Fibroblast of skin of left quadriceps (primary cell): Measurements from ENCODE around the gene HOXC12.

ENCODE experiments used
- DNase-seq, 2 experiments: peaks; one replicate each; pipeline ENCODE4 v3.0.0-alpha.2; 2013; ENCODE audit warnings: low read depth in 2 of 2

HOXC12 gene

DNA sequence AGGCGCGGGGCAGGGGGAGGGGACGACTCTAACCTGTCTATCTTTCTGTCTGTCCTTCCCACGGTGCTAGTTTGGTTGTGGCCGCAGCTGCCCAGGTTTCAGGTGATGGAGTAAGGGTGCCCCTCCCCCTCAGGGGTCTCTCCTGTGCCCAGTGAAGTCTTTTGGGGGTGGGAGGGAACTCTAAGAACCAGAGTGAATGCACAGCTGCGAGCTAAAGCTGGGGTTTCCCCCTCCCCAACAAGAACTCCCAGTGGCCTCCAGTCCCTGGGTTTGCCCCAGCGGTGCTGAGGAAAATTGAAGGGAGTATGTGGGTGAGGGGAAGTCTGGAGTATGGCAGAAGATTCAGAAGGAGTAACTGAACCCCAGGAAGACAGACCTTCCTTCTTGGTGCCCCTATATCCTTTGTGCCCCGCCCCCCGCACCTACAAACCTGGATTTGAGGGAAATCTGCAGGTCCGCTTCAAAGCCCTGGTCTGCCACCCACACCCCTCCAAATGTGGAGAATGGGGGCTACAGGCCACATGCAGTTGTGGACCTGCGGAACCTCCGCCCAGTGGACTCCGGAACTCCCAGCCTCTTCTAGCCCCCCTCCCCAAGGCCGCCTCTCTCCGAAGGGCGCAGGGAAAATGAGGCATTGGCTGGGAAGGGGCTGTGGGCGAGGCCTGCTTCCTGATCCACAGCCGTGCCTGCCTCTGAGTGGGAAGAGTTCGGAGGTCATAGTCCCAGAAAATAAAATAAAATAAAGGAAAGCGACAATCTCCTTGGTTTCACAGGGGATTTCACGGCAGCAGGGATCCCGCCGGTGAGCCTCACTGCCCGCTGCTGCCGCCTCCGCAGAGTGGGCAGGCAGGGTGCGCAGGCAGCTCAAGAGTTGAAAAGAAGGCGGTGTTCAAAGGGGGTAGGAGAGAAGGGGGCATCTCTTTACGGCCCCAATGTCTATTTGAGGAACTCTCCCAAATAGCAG, 41.8 kb downstream of the HOXC12 start:
- DNase-seq, result no peak

DNA sequence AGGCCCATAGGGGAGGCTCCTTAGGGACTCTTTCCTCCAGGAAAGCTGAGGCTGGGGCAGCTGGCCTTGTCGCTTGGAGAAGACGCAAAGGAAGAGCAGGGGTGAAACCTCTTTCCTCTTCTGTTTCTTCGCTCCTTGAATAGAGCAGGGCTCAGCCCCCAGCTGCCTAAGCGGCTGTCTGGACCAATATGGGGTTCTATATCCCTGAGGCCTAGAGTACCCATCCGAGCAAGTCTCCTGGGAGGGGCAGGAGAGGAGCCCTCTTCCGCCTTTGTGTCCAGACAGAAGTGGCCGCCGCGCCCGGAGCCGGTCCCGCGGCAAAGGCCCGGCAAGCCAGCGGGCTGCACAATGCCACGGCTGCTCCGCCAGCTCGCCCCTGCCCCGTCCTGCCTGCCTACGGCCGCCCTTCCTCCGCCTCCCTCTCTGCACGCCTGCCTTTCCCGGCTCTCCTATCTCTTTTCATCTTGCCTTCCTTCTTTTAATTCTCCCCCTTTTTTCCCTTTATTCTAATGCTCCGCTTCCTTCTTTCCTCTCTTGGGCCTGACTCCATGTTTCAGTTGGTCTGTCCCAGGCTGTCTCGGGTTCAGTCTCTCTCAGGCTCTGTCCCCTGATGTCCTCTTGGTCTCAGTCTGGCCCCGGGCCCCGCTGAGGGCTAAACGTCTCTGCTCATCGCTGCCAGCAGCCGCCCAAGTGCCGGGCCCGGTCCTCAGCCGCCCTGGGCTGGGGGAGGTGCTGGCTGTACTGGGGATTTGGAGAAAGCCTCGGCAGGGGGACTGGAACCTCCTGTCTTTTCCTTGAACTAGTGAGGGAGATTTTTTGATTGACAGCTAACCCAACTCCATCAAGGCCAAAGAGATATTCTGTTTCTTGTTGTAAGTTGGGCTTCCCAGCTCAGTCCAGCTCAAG, 42.8 kb downstream of the HOXC12 start:
- DNase-seq, result no peak

DNA sequence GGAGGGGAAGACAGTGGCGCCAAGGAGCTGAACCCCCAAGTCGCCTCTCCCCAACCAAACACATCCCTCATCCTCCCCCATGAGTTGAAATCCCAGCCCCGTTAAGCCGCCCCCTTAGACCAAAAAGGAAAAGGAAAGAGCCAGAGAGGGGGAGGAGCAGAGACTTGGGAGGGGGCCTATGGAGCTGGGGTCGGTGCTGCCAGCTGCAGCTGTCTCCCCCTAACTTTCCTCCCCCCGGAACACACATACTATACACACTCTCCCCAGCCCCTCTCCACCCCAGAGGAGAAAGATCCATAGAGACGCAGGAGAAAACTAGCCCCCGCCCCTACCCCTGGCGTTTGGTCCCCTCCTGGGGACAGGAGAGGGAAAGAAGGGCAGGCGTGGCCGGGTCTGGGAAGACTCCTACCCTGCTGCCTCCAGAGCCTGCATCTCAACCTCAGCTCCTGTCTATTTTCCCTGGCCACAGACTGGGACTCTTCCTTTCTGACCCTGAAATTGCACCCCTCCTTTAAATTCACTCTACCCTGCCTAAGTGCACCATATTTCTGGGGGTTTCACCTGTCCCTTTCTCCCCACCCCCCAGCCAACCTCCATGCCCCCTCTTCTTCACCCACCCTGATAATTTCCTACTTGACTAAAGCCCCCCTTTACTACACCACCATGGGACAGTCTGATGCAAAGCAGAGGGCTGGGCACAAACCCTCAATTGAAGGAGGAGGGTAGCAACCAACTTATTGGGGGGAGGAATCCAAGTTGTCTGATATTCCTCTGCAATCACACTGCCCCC, 43.6 kb downstream of the HOXC12 start:
- DNase-seq, result no peak

- DNase-seq, result no peak
Observed at GRCh38 chr12:53998900-53999236, 44.2 kb downstream of the HOXC12 start.

GRCh38 chr12:53999559-54000115, 44.9 kb downstream of the HOXC12 start:
- DNase-seq, result peak; percentile 82

- DNase-seq, result no peak
Observed at GRCh38 chr12:54000116-54001114, 45.7 kb downstream of the HOXC12 start, which contains the start of gene HOXC9. HOXC9 (plus strand) TSS chr12:54000161; CDS start chr12:54000189, 28 bp downstream.

DNA sequence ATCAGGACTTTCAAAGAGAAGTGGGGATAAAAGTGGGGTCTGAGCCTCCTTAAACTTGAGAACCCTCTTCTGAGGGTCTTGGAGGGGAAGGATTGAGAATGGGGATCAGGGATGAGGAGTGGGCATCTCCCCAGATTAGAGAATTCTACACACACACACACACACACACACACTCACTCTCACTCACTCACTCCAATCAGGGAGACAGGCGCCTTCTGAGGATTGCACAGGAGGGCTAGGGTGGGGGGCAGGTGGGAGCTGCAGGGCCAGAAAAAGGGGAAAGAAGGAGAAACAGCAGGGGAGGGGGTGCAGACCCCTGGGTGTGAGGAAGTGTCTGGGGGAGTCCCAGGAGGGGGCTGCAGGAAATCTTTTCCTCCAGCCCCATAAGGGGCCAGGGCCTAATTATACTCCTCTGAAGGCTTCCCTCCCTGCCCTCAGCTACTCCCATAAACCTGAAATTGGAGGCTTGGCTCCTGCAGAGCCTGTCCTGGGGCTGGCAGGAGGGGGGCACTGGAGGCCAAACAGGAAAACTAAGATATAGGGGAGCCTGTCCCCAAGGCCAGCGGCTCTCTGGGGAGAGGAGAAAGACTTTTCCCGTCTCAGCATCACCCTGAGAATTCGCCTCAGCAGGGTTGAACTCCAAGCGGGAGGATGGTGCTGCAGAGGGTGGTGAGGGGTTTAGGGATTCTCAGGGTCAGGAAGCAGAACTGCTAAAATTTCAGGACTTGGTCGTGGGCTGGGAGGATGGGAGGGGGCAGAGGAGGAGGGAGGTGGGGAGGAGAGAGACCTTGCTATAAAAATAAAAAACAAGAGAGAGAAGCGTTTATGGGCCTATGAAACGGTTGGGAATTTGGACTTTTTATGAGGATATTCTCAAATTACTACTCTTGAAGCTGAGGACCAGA, 46.8 kb downstream of the HOXC12 start:
- no peak for DNase-seq

- no peak for DNase-seq
Observed at GRCh38 chr12:54002278-54002914, 47.7 kb downstream of the HOXC12 start.

DNA sequence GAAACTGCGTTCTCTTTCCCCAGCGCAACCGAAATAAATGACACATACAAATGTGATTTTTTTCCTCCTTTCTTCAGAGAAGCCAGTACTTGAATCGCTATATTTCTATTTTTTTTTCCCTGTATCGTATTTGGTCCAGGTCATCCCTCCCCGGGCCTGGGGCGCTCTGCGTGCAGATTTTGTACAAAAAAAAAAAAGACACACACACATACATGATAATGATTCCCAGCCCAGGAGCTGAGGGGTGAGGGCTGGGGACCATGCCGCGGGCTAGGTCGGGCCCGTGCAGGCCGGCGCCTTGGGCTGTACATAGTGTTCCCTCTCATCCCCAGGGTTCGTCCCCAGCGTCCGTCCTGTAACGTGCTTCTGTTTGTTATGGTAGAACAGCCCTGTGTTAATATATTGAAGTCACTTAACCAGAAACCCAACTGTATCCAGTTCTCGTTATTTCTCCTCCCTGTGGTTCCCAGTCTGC, 48.2 kb downstream of the HOXC12 start:
- DNase-seq, result no peak

DNA sequence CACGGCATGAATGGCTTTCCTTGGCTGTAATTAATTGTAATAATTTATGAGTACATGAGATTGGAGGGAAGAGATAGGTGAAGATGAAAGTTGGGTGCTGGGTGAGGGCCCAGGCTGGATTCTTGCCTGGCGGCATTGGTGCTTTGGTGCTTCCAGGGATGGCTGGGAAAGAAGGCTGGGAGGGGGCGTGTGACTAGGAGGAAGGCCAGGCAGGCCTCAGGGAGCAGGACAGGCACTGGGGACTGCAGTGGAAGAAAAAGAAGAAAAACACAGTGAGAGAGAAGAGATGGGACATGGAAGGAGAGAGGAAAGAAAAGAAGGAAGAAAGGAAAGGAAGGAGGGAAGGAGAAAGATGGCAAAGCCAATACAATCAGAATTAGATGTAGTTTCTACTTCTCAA, 48.9 kb downstream of the HOXC12 start:
- DNase-seq, result no peak

DNA sequence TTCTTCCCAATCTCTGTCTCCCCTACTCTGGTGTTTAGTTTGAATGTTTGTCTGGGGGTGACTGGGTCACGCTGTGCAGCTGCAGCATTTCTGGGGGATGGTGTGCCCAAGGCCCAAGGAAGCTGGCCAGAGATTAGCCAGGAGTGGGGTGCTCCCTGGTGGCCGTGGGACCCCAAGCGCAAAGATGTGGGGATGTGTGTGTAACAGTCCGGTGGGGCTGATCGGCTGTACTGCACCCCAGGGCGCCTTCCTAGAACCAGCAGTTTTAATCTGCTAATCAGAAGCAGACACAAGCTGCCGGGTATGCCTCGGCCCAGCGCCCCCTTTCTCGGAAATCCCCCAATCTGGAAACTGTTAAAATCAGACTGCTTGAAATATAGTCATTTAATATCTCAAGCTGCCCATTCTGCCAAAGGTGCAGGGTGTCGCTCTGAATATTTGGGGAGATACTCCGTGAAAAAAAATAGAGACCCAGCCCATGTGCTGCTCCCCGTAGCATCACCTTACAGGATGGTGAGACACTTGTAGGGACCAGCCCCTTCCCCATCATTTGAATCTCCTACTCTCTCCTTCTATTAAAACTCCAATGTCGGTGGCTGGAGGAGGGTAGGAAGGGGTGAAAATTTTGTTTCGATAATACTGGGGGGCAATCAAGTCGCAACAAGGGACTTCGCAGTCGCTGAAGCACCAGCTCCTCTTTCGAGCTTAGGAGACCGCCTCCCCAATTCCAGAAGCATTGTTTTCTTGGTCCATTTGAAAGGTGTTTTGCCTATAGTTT, 49.5 kb downstream of the HOXC12 start:
- no peak for DNase-seq

- no peak for DNase-seq
Observed at GRCh38 chr12:54004841-54005530, 50.3 kb downstream of the HOXC12 start.

- DNase-seq, result no peak
Observed at GRCh38 chr12:54005531-54005852, 50.8 kb downstream of the HOXC12 start.

GRCh38 chr12:54005853-54006558, 51.3 kb downstream of the HOXC12 start:
- peak; percentile 84 for DNase-seq

DNA sequence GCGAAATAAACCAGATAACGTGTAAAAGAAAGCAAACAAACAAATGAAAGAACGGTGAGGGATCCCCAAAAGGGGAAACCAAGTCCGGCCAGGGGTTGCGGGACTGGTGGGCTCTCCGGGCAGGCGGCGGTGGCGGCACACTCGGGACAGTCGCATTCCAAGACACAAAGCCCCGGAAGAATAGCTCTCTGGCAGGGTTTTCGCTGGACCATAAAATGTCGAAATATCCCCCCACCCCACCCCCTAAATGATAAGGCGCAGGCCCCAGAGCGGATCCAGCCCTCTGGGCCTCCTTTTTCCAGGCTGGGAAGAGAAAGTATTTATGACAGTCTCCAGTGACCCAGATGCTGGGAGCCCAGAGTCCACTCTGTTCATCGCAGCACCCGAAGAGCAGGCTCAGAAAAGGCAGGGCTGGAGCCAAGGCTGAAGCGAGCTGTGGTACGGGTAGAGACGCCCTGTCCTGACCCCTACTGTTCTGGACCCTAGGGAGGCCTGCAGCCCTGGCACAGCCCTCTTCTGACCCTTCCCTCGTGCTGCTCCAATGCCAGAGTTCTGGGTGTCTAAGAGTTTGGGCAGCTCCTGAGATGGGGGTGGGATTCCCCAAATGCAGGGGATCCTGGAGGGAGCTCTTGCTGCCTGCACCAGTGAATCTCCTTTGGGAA, 52.0 kb downstream of the HOXC12 start:
- DNase-seq, result no peak
